Central memory CD4-positive, alpha-beta T cell (primary cell): ENCODE measurements around the gene CYTH3.
"Not testable (repeated sequence)": the region's sequence is repeated elsewhere in the genome, so short reads cannot be mapped to it uniquely, and the experiment has no call there.

Source experiments
- DNase-seq: peaks from one replicate; pipeline ENCODE4 v3.0.0; 2022
- total RNA-seq, 3 experiments: gene quantifications; one replicate each; lab custom pipeline; 2026; lab: John Stamatoyannopoulos, UW

Gene CYTH3
- 6.8 to 48.7 (median 27.3) reads per million in 3 experiments for total RNA-seq

GRCh38 chr7:6272481-6273323 lies at the start of gene CYTH3:
TSS of gene CYTH3 (minus strand) at chr7:6272624. CDS start at chr7:6272507, 117 bp downstream.
- peak; percentile 75 for DNase-seq

GRCh38 chr7:6320791-6321190 lies 48.4 kb upstream of the CYTH3 start:
- DNase-seq, result no peak

DNA sequence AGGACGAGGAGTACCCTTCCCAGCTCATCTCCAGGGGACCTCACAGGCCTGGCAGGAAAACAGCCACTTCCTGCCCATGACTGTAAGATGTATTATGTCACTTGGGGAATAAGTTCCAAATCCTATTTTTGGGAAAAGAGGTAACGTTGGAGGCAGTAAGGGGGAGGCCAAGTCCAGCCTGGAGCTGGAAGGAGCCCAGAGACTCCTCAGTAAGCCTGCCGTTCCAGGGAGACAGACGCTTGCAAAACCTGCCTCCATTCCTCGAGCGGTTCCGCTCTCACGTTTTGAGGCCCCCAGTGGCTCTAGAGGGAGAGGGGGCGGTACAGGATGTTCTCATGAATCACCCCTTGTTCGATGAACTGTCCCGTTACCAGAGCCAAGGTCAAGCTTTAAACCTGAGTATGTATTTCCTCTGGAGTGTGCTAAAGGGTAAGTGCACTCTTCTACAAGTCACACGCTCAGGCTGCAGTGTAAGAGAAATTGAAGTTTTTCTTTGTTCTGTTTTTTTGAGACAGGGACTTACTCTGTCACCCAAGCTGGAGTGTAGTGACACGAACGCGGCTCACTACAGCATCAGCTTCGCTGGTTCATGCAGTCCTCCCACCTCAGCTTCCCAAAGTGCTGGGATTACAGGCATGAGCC lies 45.5 kb upstream of the CYTH3 start:
- DNase-seq, result no peak

DNA sequence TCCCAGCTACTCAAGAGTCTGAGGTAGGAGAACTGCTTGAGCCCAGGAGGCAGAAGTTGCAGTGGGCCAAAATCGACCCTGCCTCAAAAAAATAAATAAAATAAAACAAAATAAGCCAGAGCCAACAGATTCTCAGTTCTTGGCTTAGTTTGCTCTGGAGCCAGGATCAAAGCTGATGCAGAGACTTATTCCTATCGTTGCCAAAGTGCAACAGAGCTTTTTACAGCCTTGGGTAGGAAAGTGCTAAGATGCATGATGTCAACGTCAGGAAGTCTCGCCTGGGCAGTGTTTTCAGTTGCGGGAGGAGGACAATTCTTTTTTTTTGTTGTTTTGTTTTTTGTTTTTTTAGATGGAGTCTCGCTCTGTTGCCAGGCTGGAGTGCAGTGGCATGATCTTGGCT lies 43.8 kb upstream of the CYTH3 start:
- DNase-seq, result no peak

GRCh38 chr7:6315746-6316145 lies 43.3 kb upstream of the CYTH3 start:
- DNase-seq, result no peak

GRCh38 chr7:6310271-6310993 lies 38.0 kb upstream of the CYTH3 start:
- no peak for DNase-seq

DNA sequence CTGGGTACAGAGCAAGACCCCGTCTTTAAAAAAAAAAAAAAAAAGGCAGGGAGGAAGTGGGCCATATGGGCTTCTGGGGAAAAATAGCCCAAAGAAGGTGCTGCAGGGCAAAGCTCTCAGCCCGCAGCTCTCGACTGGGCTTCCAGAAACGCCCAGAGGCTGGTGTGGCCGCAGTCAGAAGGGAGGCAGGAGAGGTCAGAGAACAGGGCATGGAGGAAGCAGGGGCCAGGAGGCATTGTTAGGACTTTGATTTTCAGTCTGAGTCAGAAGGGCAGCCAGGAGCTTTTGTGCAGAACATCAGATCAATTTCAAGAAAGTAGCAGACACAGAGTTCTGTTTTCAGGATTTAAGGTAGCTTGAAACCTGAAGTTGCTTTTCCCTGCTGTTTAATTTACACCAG lies 35.3 kb upstream of the CYTH3 start:
- no peak for DNase-seq

- no peak for DNase-seq
Measured at GRCh38 chr7:6306471-6306870, 34.0 kb upstream of the CYTH3 start.

- DNase-seq, result no peak
Measured at GRCh38 chr7:6305330-6305729, 32.9 kb upstream of the CYTH3 start.

- not testable (repeated sequence) for DNase-seq
Measured at GRCh38 chr7:6301446-6301845, 29.0 kb upstream of the CYTH3 start.

DNA sequence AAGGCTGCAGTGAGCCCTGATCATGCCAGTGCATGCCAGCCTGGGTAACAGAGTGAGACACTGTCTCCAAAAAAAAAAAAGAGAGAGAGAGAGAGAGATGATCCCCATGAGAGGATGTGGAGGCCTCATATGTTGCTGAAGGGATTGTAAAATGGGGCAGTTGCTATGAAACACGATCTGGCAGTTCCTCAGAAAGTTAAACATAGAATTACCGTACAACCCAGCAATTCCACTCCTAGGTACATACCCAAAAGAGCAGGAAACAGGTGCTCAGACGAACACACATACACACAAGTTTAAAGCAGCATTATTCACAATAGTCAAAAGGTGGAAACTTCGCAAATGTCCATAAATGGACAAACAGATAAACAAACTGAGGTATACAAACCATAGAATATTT lies 27.4 kb upstream of the CYTH3 start:
- no peak for DNase-seq

- no peak for DNase-seq
Measured at GRCh38 chr7:6294839-6295238, 22.4 kb upstream of the CYTH3 start.

DNA sequence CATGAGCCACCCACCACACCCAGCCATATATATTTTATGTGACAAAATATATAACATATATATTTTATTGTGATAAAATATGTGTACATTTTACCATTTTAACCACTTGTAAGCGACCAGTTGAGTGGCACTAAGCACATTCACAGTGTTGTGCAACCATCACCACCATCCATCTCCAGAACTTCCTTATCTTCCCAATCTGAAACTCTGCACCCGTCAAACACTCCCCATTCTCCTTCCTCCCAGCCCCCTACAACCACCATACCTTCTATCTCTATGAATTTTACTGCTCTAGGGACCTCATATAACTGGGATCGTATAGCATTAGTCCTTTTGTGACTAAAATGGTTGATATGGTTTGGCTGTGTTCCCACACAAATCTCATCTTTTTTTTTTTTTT lies 20.8 kb upstream of the CYTH3 start:
- no peak for DNase-seq

- DNase-seq, result not testable (repeated sequence)
Measured at GRCh38 chr7:6291941-6292340, 19.5 kb upstream of the CYTH3 start.

GRCh38 chr7:6291531-6291930 lies 19.1 kb upstream of the CYTH3 start:
- no peak for DNase-seq

DNA sequence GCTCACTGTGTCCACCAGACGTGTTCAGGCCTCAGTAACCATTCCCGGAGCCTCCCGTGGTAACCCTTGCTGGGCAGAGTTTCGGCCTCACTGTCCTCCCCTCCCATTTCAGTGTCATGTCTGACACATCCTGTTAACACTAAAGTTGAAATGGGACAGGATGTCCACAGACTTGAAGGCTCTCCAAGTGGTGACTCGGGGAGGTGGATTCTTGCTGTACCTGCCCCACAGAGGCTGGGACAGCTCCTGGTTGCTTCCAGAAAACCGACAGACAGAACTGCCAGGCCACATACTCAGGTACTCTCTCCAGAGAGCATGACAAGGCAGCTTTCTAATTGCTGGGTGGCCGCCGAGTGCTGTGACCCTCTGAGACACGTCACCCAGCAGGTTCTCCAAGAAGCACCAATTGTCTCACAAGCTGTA lies 17.9 kb upstream of the CYTH3 start:
- DNase-seq, result no peak

DNA sequence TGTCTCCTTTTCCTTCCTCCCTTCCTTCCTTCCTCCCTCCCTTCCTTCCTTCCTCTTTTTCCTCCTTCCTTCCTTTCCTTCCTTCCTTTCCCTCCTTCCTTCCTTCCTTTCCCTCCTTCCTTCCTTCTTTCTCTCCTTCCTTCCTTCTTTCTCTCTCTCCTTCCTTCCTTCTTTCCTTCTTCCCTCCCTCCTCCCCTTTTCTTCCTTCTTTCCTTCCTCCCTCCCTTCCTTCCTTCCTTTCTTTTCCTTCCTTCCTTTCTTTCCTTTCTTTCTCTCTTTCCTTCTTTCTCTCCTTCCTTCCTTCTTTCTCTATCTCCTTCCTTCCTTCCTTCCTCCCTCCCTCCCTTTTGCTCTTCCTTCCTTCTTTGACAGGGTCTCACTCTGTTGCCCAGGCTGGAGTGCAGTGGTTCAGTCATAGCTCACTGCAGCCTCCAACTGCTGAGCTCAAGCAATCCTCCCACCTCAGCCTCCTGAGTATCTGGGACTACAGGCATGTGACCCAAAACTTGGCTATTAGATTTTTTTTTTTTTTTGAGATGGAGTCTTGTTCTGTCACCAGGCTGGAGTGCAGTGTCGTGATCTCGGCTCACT lies 15.9 kb upstream of the CYTH3 start:
- no peak for DNase-seq

DNA sequence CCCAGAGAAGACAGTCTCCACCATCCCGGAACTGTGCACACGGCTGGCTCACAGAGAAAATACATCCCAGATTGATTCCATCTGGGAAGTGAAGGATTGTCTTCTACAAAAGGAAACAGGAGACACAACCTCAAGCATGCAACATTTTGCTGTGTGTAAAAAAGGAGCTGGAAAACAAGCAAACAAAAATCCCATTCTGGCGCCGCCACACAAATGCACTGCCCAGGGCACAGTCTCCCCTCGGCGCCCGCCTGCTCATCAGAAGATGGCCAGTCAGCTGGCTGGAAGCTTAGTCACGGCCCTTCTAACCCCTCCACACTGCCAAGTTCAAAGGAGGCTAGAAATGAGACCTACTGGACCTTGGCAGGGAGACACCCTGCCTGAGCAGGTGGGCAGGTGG lies 14.1 kb upstream of the CYTH3 start:
- no peak for DNase-seq

DNA sequence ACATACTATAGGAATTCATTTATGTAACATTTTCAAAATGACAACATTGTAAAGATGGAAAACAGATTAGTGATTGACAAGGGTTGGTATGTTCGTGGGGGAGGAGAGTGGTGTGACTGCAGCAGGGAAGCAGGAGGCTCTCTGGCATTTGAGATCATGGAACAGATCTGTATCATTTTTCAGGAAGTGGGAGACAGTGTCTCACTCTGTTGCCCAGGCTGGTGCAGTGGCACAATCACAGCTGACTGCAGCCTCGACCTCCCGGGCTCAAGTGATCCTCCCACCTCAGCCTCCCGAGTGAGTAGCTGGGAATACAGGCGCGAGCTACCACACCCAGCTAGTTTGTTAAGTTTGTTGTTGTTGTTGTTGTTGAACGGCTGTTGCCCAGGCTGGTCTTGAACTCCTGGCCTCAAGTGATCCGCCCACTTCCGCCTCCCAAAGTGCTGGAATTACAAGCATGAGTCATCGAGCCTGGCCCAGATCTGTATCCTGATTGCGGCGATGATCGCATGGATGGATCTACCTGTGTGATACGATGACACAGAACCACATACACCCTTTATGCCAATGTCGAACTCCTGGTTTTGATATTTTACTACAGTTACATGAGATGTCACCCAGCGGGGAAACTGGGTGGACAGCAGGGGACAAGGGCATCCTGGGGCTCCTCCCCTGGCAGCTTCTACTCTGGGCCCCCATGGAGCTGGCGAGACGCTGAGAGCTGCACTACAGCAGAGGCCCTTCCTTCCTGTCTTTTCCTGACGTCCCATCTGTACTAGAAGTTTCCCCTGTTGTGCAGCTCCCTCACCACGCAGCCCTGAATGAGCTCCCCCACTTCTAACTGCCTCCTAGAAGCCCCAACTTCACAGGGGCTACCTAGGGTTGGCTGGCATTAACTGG lies 12.3 kb upstream of the CYTH3 start:
- no peak for DNase-seq

- DNase-seq, result no peak
Measured at GRCh38 chr7:6284055-6284400, 11.6 kb upstream of the CYTH3 start.

DNA sequence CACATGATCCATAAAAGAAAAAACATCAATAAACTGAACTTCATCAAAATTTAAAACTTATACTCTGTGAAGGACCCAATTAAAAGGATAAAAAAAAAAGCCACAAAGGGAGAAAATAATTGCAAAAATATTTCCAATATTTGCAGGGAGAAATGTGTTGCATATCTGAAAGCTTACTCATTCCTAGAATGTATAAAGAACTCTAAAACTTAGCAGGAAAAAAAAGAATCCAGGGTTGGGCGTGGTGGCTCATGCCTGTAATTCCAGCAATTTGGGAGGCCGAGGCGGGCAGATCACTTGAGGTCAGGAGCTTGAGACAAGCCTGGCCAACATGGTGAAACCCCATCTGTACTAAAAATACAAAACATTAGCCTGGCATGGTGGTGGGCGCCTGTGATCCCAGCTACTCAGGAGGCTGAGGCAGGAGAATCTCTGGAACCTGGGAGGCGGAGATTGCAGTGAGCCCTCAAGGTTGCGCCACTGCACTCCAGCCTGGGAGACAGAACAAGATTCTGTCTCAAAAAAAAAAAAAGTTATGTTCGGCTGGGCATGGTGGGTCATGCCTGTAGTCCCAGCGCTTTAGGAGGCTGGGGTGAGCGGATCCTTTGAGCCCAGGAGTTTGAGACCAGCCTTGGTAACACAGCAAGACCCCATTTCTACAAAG lies 11.1 kb upstream of the CYTH3 start:
- not testable (repeated sequence) for DNase-seq

DNA sequence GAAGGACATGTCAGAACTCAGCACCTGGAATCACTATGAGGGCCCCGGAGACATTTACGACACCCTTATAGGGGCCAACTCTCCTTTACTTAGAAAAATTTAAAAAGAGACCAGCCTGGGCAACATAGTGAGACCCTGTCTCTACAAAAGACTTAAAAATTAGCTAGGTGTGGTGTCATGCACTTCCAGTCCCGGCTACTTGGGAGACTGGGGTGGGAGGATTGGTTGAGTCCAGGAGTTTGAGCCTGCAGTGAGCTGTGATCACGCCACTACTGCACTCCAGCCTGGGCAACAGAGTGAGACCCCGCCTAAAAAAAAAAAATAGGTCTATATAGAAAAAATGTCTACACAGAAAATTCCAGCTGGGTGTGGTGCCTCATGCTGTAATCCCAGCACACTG lies 7.5 kb upstream of the CYTH3 start:
- DNase-seq, result no peak
